Parathyroid adenoma (tissue), 2 donors: Measurements from ENCODE around the gene PIK3R4.

Experiments
- H2AFZ ChIP-seq: fragments of 300-600 bp; sonication (generic); one replicate; pipeline ENCODE4 v1.7.0; 2017; ENCODE audit warnings: antibody characterized with exemption, mild to moderate bottlenecking
- H3K27ac ChIP-seq: fragments of 300-600 bp; sonication (generic); one replicate; pipeline ENCODE4 v1.7.0; 2017
- H3K27me3 ChIP-seq: fragments of 300-600 bp; sonication (generic); one replicate; pipeline ENCODE4 v1.7.0; 2017; ENCODE audit warnings: low read length; ENCODE audit not compliant: control insufficient read depth, insufficient read depth
- H3K36me3 ChIP-seq: fragments of 300-600 bp; sonication (generic); one replicate; pipeline ENCODE4 v1.7.0; 2017; ENCODE audit warnings: low read length; ENCODE audit not compliant: control insufficient read depth, insufficient read depth
- H3K4me1 ChIP-seq: fragments of 300-600 bp; sonication (generic); one replicate; pipeline ENCODE4 v1.7.0; 2017; ENCODE audit warnings: control low read depth
- H3K4me2 ChIP-seq: fragments of 300-600 bp; sonication (generic); one replicate; pipeline ENCODE4 v1.7.0; 2017; ENCODE audit warnings: low read length
- H3K4me3 ChIP-seq: fragments of 300-600 bp; sonication (generic); one replicate; pipeline ENCODE4 v1.7.0; 2017; ENCODE audit warnings: low read depth, low read length
- H3K79me2 ChIP-seq: fragments of 300-600 bp; sonication (generic); one replicate; pipeline ENCODE4 v1.7.0; 2017; ENCODE audit warnings: control low read depth
- H3K9ac ChIP-seq: fragments of 300-600 bp; sonication (generic); one replicate; pipeline ENCODE4 v1.7.0; 2017; ENCODE audit warnings: mild to moderate bottlenecking
- H3K9me3 ChIP-seq: fragments of 300-600 bp; sonication (generic); one replicate; pipeline ENCODE4 v1.7.0; 2017; ENCODE audit warnings: low read length; ENCODE audit not compliant: control insufficient read depth
- TF ChIP-seq, protein P1 (sequence below): fragments of 300-600 bp; sonication (generic); IDR thresholded peaks from one replicate; pipeline ENCODE4 v1.7.0; 2017; ENCODE audit warnings: antibody characterized with exemption, mild to moderate bottlenecking
- donor health status: primary hyperparathyroidism.

PIK3R4 gene

DNA sequence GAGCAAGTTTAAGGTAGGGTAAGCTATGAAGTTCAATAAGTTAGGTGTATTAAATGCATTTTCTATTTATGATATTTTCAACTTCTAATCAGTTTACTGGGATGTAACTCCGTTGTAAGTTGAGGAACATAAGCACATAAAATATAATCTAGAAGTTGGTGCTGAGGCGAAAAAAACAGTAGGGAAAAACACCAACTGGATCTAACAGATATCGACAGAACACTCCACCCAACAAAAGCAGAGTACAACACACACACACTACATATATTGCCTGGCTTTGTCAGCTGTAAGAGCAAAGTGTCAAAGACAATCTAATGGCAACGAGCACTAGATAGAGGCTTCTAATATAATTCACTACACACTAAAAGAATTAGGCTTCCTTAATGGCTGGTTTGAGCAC is 8.4 kb downstream of the PIK3R4 start:
- Histone ChIP-seq H3K9me3 (no peaks in the 10 kb centered on the region), H3K36me3 (no peaks in the 10 kb centered on the region), H3K4me2 (no peak overlapping the region), H2AFZ (no peak overlapping the region), H3K4me1 (no peaks in the 10 kb centered on the region), H3K4me3 (no peak overlapping the region), H3K79me2 (peaks cover 36% of the 10 kb centered on the region), H3K27ac (no peak overlapping the region), H3K9ac (no peak overlapping the region), H3K27me3 (no peaks in the 10 kb centered on the region)
- TF ChIP-seq, protein P1, sequence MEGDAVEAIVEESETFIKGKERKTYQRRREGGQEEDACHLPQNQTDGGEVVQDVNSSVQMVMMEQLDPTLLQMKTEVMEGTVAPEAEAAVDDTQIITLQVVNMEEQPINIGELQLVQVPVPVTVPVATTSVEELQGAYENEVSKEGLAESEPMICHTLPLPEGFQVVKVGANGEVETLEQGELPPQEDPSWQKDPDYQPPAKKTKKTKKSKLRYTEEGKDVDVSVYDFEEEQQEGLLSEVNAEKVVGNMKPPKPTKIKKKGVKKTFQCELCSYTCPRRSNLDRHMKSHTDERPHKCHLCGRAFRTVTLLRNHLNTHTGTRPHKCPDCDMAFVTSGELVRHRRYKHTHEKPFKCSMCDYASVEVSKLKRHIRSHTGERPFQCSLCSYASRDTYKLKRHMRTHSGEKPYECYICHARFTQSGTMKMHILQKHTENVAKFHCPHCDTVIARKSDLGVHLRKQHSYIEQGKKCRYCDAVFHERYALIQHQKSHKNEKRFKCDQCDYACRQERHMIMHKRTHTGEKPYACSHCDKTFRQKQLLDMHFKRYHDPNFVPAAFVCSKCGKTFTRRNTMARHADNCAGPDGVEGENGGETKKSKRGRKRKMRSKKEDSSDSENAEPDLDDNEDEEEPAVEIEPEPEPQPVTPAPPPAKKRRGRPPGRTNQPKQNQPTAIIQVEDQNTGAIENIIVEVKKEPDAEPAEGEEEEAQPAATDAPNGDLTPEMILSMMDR = no peak

DNA sequence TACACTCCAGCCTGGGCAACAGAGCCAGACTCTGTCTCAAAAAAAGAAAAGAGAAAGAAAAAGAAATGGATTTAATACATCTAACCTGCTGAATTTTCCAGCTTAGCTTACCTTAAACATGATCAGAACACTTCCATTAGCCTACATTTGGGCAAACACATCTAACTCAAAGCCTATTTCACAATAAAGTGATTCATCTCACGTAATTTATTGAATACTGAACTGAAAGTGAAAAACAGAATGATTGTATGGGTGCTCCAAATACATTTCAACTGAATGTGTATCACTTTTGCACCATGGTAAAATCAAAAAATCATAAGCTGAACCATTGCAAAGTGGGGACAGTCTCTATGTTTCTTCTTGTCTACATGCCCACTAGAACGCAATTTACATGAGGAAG is 9.0 kb downstream of the PIK3R4 start:
- no peaks in the 10 kb centered on the region for H3K36me3 ChIP-seq
- H3K9me3 ChIP-seq = no peaks in the 10 kb centered on the region
- H2AFZ ChIP-seq = no peak overlapping the region
- no peak overlapping the region for H3K9ac ChIP-seq
- H3K79me2 ChIP-seq = peaks cover 36% of the 10 kb centered on the region
- H3K4me1 ChIP-seq = no peaks in the 10 kb centered on the region
- H3K4me3 ChIP-seq = no peak overlapping the region
- TF ChIP-seq, protein P1 = no peak
- H3K4me2 ChIP-seq = no peak overlapping the region
- H3K27ac ChIP-seq = no peak overlapping the region
- no peaks in the 10 kb centered on the region for H3K27me3 ChIP-seq

DNA sequence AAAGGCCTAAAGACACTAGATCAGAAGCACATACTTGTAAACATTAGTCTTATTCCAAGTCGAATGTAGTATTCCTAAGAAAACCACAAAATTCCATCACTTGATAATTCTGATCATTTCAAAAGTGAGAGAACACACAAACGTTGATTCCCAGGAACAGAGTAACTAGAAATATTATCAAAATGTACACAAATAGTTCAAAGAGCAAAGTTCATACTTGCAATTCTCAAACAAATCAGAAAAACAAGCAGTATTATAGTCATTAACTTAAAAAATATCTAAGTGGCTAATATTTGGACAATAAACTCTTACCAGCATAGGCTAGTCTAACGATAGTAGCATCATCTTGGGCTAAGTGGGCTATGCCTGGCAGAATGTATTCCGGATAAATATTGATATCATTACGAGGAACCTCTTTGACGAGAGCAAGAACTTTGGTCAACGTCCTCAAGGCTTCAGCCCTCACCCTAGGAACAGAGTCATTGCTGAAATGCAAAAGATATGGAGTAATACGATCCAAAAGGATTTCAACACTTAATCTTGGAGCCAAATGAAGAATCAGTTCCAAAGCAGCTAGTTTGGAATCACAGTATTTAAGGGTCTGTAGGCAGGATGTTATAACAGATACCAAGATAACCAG is 13.3 kb downstream of the PIK3R4 start:
- Histone ChIP-seq H3K79me2 (peaks cover 9% of the 10 kb centered on the region), H3K9ac (no peak overlapping the region)

DNA sequence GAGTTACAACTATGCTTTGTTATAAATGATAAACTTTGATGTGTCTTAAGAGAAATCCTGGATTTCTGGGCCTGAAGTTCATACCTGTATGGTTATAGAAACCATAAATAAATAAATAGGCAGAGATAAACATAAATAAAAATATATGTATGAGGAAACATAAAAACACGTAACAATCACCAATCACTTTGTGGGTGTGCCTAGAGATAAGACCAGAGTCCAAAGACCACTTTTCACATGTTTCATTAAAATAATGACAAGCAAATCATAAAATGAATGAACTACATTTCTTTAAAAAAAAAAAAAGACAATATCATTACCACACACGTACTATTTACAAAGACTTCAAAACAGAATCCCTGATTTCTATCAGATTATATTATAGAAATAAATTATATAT is 14.1 kb downstream of the PIK3R4 start:
- Histone ChIP-seq H3K4me1 (peaks cover 3% of the 10 kb centered on the region), H2AFZ (no peak overlapping the region), H3K36me3 (no peaks in the 10 kb centered on the region), H3K9ac (no peak overlapping the region), H3K27ac (no peak overlapping the region), H3K4me2 (no peak overlapping the region), H3K9me3 (no peaks in the 10 kb centered on the region), H3K4me3 (no peak overlapping the region), H3K79me2 (peaks cover 7% of the 10 kb centered on the region), H3K27me3 (no peaks in the 10 kb centered on the region)
- TF ChIP-seq, protein P1 = no peak

More for the DNA sequence above, 13.3 kb downstream of the PIK3R4 start:
- H3K27ac ChIP-seq = no peak overlapping the region
- no peaks in the 10 kb centered on the region for H3K36me3 ChIP-seq
- no peaks in the 10 kb centered on the region for H3K9me3 ChIP-seq
- H3K4me1 ChIP-seq = no peaks in the 10 kb centered on the region
- no peak overlapping the region for H3K4me3 ChIP-seq
- no peaks in the 10 kb centered on the region for H3K27me3 ChIP-seq
- TF ChIP-seq, protein P1 = no peak
- H2AFZ ChIP-seq = no peak overlapping the region
- H3K4me2 ChIP-seq = no peak overlapping the region

DNA sequence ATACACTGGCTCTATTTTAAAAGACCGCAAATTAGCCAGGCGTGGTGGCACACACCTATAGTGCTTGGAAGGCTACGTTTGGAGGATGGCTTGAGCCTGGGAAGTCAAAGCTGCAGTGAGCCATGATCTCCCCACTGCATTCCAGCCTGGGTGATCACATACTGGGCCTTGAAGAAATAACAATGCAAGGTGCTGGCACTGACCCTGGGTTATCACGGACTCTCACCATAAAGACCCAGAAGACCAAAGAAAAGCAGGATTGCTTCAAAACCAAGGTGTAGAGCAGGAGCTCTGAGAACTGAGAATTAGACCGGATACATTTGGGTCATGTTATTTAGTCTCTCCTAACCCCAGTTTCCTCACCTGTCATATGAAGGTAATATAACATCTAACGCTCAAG is 14.8 kb downstream of the PIK3R4 start:
- Histone ChIP-seq H3K4me2 (no peak overlapping the region), H3K79me2 (peaks cover 5% of the 10 kb centered on the region), H3K9ac (no peak overlapping the region), H3K9me3 (no peaks in the 10 kb centered on the region), H2AFZ (no peak overlapping the region), H3K4me1 (peaks cover 3% of the 10 kb centered on the region), H3K4me3 (no peak overlapping the region), H3K36me3 (no peaks in the 10 kb centered on the region), H3K27me3 (no peaks in the 10 kb centered on the region), H3K27ac (no peak overlapping the region)
- TF ChIP-seq, protein P1 = no peak
